WTC11 (cell line): ENCODE results near the gene ARID3C. TPM values are rescaled to one million over a fixed set of nuclear protein-coding genes. Genes with fewer than 3 reads are reported as not detected.
A peak's percentile ranks its signal among the peaks of the same experiment; 100 is the strongest.

Experiments used
- ATAC-seq: fragments of 200-7000 bp; cut with Tn5 transposase; 2 replicates; pipeline ENCODE4 v1.10.0; 2021; ENCODE audit warnings: mild to moderate bottlenecking, moderate library complexity
- CTCF ChIA-PET: fragments of 300-600 bp; sonication (Branson Sonifier 250); formaldehyde crosslinking; loops from one replicate; lab custom pipeline; 2021; ENCODE audit warnings: antibody characterized with exemption; lab: Charles Lee
- POLR2A ChIA-PET: fragments of 350-600 bp; sonication (Branson Sonifier 250); formaldehyde crosslinking; loops from one replicate; lab custom pipeline; 2021; ENCODE audit warnings: antibody characterized with exemption; lab: Charles Lee
- DNase-seq: peaks from one replicate; pipeline ENCODE4 v3.0.0; 2021; ENCODE audit warnings: low spot score
- H3K27ac Mint-ChIP-seq: 2 replicates; pipeline ENCODE4 v1.8.0; 2021; ENCODE audit warnings: mixed read lengths
- H3K27me3 Mint-ChIP-seq: 2 replicates; pipeline ENCODE4 v1.8.0; 2021; ENCODE audit warnings: low read depth, mild to moderate bottlenecking, moderate library complexity, mixed read lengths
- H3K36me3 Mint-ChIP-seq: 2 replicates; pipeline ENCODE4 v1.8.0; 2021; ENCODE audit warnings: mixed read lengths
- H3K4me1 Mint-ChIP-seq: 2 replicates; pipeline ENCODE4 v1.8.0; 2022; ENCODE audit warnings: mixed read lengths
- H3K4me3 Mint-ChIP-seq: 2 replicates; pipeline ENCODE4 v1.8.0; 2021; ENCODE audit warnings: mild to moderate bottlenecking, moderate library complexity, mixed read lengths
- H3K9me3 Mint-ChIP-seq: 2 replicates; pipeline ENCODE4 v1.8.0; 2021; ENCODE audit warnings: mixed read lengths
- ATF6 ChIP-seq: sonication (generic); formaldehyde crosslinking; IDR thresholded peaks from 2 replicates; pipeline ENCODE4 v1.8.1; 2023; ENCODE audit warnings: mild to moderate bottlenecking, missing genetic modification reagents
- CDX4 ChIP-seq: fragments of 250-450 bp; sonication (Bioruptor Pico); IDR thresholded peaks from 2 replicates; pipeline ENCODE4 v1.9.0; 2021; ENCODE audit warnings: moderate library complexity, mild to moderate bottlenecking, inconsistent platforms, borderline replicate concordance
- GTF2I ChIP-seq: fragments of 250-450 bp; sonication (Bioruptor Pico); conservative IDR thresholded peaks from 2 replicates; pipeline ENCODE4 v1.4.0; 2021; ENCODE audit warnings: mild to moderate bottlenecking
- NFATC4 ChIP-seq: fragments of 250-450 bp; sonication (Bioruptor Pico); IDR thresholded peaks from 2 replicates; pipeline ENCODE4 v1.9.0; 2021; ENCODE audit warnings: mild to moderate bottlenecking
- NFE2L1 ChIP-seq: sonication (generic); formaldehyde crosslinking; IDR thresholded peaks from 2 replicates; pipeline ENCODE4 v1.8.1; 2023; ENCODE audit warnings: missing genetic modification reagents
- OVOL2 ChIP-seq: fragments of 250-450 bp; sonication (Bioruptor Pico); IDR thresholded peaks from 2 replicates; pipeline ENCODE4 v1.9.0; 2021; ENCODE audit warnings: mild to moderate bottlenecking, borderline replicate concordance
- PRRX2 ChIP-seq: fragments of 250-450 bp; sonication (Bioruptor Pico); IDR thresholded peaks from 2 replicates; pipeline ENCODE4 v1.8.0; 2021; ENCODE audit warnings: mild to moderate bottlenecking
- SMAD4 ChIP-seq: sonication (generic); formaldehyde crosslinking; IDR thresholded peaks from 2 replicates; pipeline ENCODE4 v1.8.0; 2022; ENCODE audit warnings: mild to moderate bottlenecking, missing genetic modification reagents
- ZBTB21 ChIP-seq: sonication (generic); formaldehyde crosslinking; IDR thresholded peaks from 2 replicates; pipeline ENCODE4 v1.8.1; 2023; ENCODE audit warnings: mild to moderate bottlenecking, missing genetic modification reagents, borderline replicate concordance
- ZNF232 ChIP-seq: sonication (generic); formaldehyde crosslinking; IDR thresholded peaks from 2 replicates; pipeline ENCODE4 v1.8.0; 2022; ENCODE audit warnings: mild to moderate bottlenecking, missing genetic modification reagents
- ZNF263 ChIP-seq: sonication (generic); formaldehyde crosslinking; IDR thresholded peaks from 2 replicates; pipeline ENCODE4 v1.8.1; 2022; ENCODE audit warnings: low read depth, mild to moderate bottlenecking, moderate library complexity, missing genetic modification reagents
- total RNA-seq: library from RNA; stranded (reverse); gene quantifications from 3 replicates; pipeline ENCODE4 v1.2.3, GENCODE V29; 2021
- TF ChIP-seq, protein P1 (sequence below): sonication (generic); formaldehyde crosslinking; IDR thresholded peaks from 2 replicates; pipeline ENCODE4 v1.8.0; 2022; ENCODE audit warnings: missing genetic modification reagents
- TF ChIP-seq, protein P2 (sequence below): sonication (generic); formaldehyde crosslinking; IDR thresholded peaks from 2 replicates; pipeline ENCODE4 v1.8.1; 2023; ENCODE audit warnings: mild to moderate bottlenecking, missing genetic modification reagents, moderate library complexity

Gene ARID3C
- total RNA-seq, 1 experiment from 2014 or later, result 0.15 TPM

- Mint-ChIP-seq H3K27me3 (peaks cover 89% of the 10 kb centered on the region), H3K9me3 (no peaks in the 10 kb centered on the region), H3K4me3 (0 out of 2 replicates have a peak overlapping the region, but pooled peaks have one; percentile 27), H3K4me1 (peaks cover 48% of the 10 kb centered on the region), H3K36me3 (no peaks in the 10 kb centered on the region), H3K27ac (no peak overlapping the region)
- CTCF ChIA-PET, result interaction anchor here (1.0 to 7.4 kb wide), 8 partner anchors 8 to 201 kb away, joined by 4 to 109 read pairs (median 12); partner anchors contain the start of gene CNTFR
- no peak for TF ChIP-seq OVOL2 (CRISPR knock-in tag)
- TF ChIP-seq ZNF263, result no peak
- no peak for TF ChIP-seq NFE2L1 (CRISPR knock-in tag)
- no peak for TF ChIP-seq PRRX2 (CRISPR knock-in tag)
- no peak for TF ChIP-seq ATF6 (CRISPR knock-in tag)
- TF ChIP-seq, protein P1, sequence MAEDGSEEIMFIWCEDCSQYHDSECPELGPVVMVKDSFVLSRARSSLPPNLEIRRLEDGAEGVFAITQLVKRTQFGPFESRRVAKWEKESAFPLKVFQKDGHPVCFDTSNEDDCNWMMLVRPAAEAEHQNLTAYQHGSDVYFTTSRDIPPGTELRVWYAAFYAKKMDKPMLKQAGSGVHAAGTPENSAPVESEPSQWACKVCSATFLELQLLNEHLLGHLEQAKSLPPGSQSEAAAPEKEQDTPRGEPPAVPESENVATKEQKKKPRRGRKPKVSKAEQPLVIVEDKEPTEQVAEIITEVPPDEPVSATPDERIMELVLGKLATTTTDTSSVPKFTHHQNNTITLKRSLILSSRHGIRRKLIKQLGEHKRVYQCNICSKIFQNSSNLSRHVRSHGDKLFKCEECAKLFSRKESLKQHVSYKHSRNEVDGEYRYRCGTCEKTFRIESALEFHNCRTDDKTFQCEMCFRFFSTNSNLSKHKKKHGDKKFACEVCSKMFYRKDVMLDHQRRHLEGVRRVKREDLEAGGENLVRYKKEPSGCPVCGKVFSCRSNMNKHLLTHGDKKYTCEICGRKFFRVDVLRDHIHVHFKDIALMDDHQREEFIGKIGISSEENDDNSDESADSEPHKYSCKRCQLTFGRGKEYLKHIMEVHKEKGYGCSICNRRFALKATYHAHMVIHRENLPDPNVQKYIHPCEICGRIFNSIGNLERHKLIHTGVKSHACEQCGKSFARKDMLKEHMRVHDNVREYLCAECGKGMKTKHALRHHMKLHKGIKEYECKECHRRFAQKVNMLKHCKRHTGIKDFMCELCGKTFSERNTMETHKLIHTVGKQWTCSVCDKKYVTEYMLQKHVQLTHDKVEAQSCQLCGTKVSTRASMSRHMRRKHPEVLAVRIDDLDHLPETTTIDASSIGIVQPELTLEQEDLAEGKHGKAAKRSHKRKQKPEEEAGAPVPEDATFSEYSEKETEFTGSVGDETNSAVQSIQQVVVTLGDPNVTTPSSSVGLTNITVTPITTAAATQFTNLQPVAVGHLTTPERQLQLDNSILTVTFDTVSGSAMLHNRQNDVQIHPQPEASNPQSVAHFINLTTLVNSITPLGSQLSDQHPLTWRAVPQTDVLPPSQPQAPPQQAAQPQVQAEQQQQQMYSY (CRISPR knock-in tag), result no peak
- TF ChIP-seq, protein P2, sequence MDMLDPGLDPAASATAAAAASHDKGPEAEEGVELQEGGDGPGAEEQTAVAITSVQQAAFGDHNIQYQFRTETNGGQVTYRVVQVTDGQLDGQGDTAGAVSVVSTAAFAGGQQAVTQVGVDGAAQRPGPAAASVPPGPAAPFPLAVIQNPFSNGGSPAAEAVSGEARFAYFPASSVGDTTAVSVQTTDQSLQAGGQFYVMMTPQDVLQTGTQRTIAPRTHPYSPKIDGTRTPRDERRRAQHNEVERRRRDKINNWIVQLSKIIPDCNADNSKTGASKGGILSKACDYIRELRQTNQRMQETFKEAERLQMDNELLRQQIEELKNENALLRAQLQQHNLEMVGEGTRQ (CRISPR knock-in tag), result no peak
- TF ChIP-seq ZBTB21 (CRISPR knock-in tag), result no peak
- POLR2A ChIA-PET, result no interaction called here
- ATAC-seq (peak; percentile 11; the same call in 1 of the 2 replicates), DNase-seq (no peak)
Observed at GRCh38 chr9:34580358-34580757, 48.5 kb downstream of the ARID3C start.

GRCh38 chr9:34579808-34580163, 49.1 kb downstream of the ARID3C start:
- H3K27me3 Mint-ChIP-seq, result peaks cover 86% of the 10 kb centered on the region

More at GRCh38 chr9:34579808-34580163, 49.1 kb downstream of the ARID3C start:
- no peaks in the 10 kb centered on the region for H3K9me3 Mint-ChIP-seq
- peak overlapping the region; percentile 27; the same call in 1 of the 2 replicates for H3K4me3 Mint-ChIP-seq
- CTCF ChIA-PET, result interaction anchor here (1.0 to 7.4 kb wide), 8 partner anchors 9 to 200 kb away, joined by 4 to 109 read pairs (median 12); partner anchors contain the start of gene CNTFR
- no peak overlapping the region for H3K27ac Mint-ChIP-seq
- no peak for ATAC-seq
- POLR2A ChIA-PET, result no interaction called here
- TF ChIP-seq, protein P1 (CRISPR knock-in tag), result no peak
- TF ChIP-seq GTF2I (CRISPR knock-in tag), result peak; percentile 52; the same call in 1 of the 2 replicates
- TF ChIP-seq OVOL2 (CRISPR knock-in tag), result no peak
- TF ChIP-seq ZNF232 (CRISPR knock-in tag), result no peak
- TF ChIP-seq NFATC4 (CRISPR knock-in tag), result no peak
- TF ChIP-seq SMAD4 (CRISPR knock-in tag), result no peak
- no peak for TF ChIP-seq CDX4 (CRISPR knock-in tag)
- no peaks in the 10 kb centered on the region for H3K36me3 Mint-ChIP-seq
- H3K4me1 Mint-ChIP-seq, result peaks cover 44% of the 10 kb centered on the region
- no peak for DNase-seq
